HepG2 (cell line): ENCODE measurements around the gene CYP4F2. TPM values are rescaled to one million over a fixed set of nuclear protein-coding genes. Genes with fewer than 3 reads are reported as not detected.

Experiments
- CREB1 ChIP-seq, 2 experiments: fragments of 450-650 bp in 1 of 2; IDR thresholded peaks; 2 replicates each; pipeline ENCODE4 v1.6.1; 2016 to 2017; ENCODE audit warnings: control low read depth in 1 of 2, mild to moderate bottlenecking in 1 of 2, missing compliant biosample characterization in 1 of 2, missing genetic modification characterization in 1 of 2
- MXI1 ChIP-seq: IDR thresholded peaks from 3 replicates; pipeline ENCODE4 v1.6.1; 2012; ENCODE audit warnings: low read depth, low read length, inconsistent platforms, borderline replicate concordance
- POLR2AphosphoS5 ChIP-seq: IDR thresholded peaks from 2 replicates; pipeline ENCODE4 v1.6.1; 2012; ENCODE audit warnings: low read depth, low read length
- polyA plus RNA-seq, 8 experiments: library from polyadenylated mRNA; depleted of rRNA in 3 of 8; stranded (reverse) in 7 of 8; unstranded in 1 of 8; fragments of >200 nt; fragmentation: Illumina TruSeq in 4 of 8; extraction: Trizol in 4 of 8; gene quantifications; 2 replicates each; pipeline versions ENCODE4 v1.2.1 to v1.2.3, GENCODE V29; 2011 to 2016; ENCODE audit warnings: low read depth in 4 of 8, missing spikeins in 1 of 8, mixed read lengths in 1 of 8; ENCODE audit not compliant: insufficient read depth in 1 of 8
- total RNA-seq, 5 experiments: library from RNA; depleted of rRNA; stranded (reverse); fragments of >200 nt; fragmentation: Illumina TruSeq; extraction: Trizol; gene quantifications; 2 replicates each; pipeline ENCODE4 v1.2.3, GENCODE V29; 2016; ENCODE audit warnings: low read depth in 1 of 5
- TF ChIP-seq, protein P1 (sequence below): IDR thresholded peaks from 2 replicates; pipeline ENCODE4 v1.6.1; 2016; ENCODE audit warnings: low read depth, borderline replicate concordance
- TF ChIP-seq, protein P2 (sequence below): sonication (generic); formaldehyde crosslinking; IDR thresholded peaks from 2 replicates; pipeline ENCODE4 v1.5.1; 2020; ENCODE audit warnings: mild to moderate bottlenecking, missing genetic modification reagents, borderline replicate concordance

CYP4F2 gene
- total and polyA plus RNA-seq, 2 of the 13 experiments (the other 11 are each of a cell fraction or from before 2014, with no cell fraction given) = 3.7 to 3.9 TPM

- TF ChIP-seq, protein P1, sequence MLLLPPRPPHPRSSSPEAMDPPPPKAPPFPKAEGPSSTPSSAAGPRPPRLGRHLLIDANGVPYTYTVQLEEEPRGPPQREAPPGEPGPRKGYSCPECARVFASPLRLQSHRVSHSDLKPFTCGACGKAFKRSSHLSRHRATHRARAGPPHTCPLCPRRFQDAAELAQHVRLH (CRISPR knock-in tag) = 0 out of 2 replicates have a peak, but pooled peaks have one; percentile 3
- TF ChIP-seq CREB1 (IDR thresholded peaks at IDR 0.05) (no peak), CREB1 (CRISPR knock-in tag; IDR thresholded peaks at IDR 0.05) (peak; percentile 20), MXI1 (peak; percentile 47; the same call in 1 of the 3 replicates), POLR2AphosphoS5 (peak; percentile 62)
- TF ChIP-seq, protein P2, sequence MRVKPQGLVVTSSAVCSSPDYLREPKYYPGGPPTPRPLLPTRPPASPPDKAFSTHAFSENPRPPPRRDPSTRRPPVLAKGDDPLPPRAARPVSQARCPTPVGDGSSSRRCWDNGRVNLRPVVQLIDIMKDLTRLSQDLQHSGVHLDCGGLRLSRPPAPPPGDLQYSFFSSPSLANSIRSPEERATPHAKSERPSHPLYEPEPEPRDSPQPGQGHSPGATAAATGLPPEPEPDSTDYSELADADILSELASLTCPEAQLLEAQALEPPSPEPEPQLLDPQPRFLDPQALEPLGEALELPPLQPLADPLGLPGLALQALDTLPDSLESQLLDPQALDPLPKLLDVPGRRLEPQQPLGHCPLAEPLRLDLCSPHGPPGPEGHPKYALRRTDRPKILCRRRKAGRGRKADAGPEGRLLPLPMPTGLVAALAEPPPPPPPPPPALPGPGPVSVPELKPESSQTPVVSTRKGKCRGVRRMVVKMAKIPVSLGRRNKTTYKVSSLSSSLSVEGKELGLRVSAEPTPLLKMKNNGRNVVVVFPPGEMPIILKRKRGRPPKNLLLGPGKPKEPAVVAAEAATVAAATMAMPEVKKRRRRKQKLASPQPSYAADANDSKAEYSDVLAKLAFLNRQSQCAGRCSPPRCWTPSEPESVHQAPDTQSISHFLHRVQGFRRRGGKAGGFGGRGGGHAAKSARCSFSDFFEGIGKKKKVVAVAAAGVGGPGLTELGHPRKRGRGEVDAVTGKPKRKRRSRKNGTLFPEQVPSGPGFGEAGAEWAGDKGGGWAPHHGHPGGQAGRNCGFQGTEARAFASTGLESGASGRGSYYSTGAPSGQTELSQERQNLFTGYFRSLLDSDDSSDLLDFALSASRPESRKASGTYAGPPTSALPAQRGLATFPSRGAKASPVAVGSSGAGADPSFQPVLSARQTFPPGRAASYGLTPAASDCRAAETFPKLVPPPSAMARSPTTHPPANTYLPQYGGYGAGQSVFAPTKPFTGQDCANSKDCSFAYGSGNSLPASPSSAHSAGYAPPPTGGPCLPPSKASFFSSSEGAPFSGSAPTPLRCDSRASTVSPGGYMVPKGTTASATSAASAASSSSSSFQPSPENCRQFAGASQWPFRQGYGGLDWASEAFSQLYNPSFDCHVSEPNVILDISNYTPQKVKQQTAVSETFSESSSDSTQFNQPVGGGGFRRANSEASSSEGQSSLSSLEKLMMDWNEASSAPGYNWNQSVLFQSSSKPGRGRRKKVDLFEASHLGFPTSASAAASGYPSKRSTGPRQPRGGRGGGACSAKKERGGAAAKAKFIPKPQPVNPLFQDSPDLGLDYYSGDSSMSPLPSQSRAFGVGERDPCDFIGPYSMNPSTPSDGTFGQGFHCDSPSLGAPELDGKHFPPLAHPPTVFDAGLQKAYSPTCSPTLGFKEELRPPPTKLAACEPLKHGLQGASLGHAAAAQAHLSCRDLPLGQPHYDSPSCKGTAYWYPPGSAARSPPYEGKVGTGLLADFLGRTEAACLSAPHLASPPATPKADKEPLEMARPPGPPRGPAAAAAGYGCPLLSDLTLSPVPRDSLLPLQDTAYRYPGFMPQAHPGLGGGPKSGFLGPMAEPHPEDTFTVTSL (CRISPR knock-in tag) = peak; percentile 33; the same call in 1 of the 2 replicates
Observed at GRCh38 chr19:15837221-15837731, 60.6 kb downstream of the CYP4F2 start (continued).
